ENCODE measurements around the gene TSPAN4. TPM values are rescaled to one million over a fixed set of nuclear protein-coding genes. Genes with fewer than 3 reads are reported as not detected.

The TSPAN4 gene
- total RNA-seq, 1 donor from 2014 or later, result 56.7 TPM

- DNase-seq (ENCODE audit: low read depth), result peak; percentile 95
These were observed 20.9 kb upstream of the TSPAN4 start for GRCh38 chr11:821512-822371.

DNA sequence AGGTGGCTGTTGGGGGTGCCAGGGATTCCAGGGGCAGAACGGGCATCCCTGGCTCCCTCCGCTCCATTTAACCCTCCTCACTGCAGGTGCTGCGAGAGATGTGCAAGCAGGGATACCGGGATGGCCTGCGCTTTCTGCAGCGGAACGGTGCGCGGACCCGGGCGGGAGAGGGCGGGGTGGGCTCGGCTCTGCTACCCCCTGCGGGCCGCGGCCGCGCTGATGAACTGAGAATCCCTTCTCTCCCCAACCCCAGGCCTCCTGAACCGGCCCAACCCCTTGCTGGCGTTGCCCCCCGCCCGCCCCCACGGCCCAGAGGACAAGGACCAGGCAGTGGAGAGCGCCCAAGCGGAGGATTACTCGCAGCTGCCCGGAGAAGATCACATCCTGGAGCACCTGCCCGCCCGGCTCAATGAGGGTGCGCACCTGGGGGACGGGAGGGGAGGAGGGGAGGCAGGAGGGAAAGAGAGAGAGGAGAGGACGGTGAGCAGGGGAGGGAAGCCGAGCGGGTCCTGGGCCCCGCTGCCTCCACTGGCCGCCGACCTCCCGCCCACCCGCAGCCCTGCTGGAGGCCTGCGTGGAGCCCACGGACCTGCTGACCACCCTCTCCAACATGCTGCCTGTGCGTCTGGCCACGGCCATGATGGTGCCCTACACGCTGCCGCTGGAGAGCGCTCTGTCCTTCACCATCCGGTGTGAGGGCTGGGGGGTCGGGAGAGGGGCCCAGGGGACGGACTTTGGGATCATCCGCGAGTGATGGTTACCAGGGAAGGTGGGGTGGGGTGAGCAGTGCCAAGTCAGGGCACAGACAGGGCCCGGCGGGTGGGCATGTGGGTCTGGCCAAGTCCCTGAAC lies 19.0 kb upstream of the TSPAN4 start:
- no peak for DNase-seq (ENCODE audit: low read depth)

DNA sequence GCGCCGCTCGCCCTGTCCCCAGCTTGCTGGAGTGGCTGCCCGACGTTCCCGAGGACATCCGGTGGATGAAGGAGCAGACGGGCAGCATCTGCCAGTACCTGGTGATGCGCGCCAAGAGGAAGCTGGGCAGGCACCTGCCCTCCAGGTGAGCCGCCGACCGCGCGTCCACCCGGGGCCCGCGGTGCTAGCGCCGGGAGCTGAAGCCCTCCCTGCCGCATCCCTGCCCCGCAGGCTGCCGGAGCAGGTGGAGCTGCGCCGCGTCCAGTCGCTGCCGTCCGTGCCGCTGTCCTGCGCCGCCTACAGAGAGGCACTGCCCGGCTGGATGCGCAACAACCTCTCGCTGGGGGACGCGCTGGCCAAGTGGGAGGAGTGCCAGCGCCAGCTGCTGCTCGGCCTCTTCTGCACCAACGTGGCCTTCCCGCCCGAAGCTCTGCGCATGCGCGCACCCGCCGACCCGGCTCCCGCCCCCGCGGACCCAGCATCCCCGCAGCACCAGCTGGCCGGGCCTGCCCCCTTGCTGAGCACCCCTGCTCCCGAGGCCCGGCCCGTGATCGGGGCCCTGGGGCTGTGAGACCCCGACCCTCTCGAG lies 18.3 kb upstream of the TSPAN4 start:
- DNase-seq (ENCODE audit: low read depth), result no peak

- DNase-seq (ENCODE audit: low read depth), result peak; percentile 60
These were observed 17.7 kb upstream of the TSPAN4 start for GRCh38 chr11:824942-825341.

GRCh38 chr11:825366-826226 lies 17.1 kb upstream of the TSPAN4 start:
- DNase-seq (ENCODE audit: low read depth), result no peak

DNA sequence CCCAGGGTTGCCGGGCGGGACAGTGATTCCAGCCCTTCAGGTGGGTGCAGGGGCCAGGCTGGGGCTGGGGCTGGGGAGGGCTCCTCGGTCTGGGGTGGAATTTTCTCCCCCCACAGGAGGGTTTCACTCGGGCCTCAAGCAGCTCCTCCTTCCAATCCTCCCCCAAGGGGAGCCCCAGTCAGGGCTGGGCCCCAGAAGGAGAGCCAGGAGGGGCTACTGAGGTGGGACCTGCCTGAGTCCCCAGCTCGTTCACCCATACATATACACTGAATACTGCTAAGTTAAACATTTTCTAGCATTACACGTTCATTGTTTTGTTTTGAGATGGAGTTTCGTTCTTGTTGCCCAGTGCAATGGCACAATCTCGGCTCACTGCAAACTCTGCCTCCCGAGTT lies 16.4 kb upstream of the TSPAN4 start:
- DNase-seq (ENCODE audit: low read depth), result no peak

DNA sequence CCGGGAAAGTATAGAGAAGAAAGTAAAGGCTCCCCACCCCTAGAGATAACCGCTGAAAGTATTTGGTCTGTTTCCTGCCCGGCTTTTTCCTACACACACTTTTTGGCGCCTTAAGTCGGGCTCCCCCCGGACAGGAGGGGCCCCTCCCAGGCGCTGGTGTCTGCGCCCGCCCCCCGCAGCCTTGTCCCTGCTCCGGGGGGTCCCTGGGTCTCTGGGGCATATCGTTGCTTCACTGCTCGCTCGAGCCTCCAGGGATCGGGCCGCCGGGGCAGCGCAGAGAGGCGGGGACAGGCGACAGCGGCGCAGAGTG lies 15.9 kb upstream of the TSPAN4 start:
- DNase-seq (ENCODE audit: low read depth), result no peak

- no peak for DNase-seq (ENCODE audit: low read depth)
These were observed 15.3 kb upstream of the TSPAN4 start for GRCh38 chr11:827146-827896.

DNA sequence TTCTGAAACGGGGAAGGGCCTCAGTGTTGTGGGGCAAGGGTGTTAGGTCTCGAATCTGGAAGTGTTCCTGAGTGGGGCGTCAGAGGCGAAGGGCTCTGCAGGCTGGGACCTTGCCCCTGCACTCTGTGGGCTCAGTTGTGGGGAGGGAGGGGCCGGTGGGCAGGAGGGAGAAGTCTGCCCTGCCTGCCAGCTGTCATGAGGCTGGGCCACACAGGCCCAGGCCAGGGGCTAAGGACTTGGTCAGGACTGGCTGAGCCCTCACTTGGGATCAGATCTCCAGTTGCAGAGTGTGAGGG lies 14.8 kb upstream of the TSPAN4 start, which contains the start of gene CRACR2B:
Gene CRACR2B (plus strand): TSS at position 23 of the 296 bp plus-strand sequence. CDS start 689 bp downstream, outside the sequence.
- DNase-seq (ENCODE audit: low read depth), result peak; percentile 86

DNA sequence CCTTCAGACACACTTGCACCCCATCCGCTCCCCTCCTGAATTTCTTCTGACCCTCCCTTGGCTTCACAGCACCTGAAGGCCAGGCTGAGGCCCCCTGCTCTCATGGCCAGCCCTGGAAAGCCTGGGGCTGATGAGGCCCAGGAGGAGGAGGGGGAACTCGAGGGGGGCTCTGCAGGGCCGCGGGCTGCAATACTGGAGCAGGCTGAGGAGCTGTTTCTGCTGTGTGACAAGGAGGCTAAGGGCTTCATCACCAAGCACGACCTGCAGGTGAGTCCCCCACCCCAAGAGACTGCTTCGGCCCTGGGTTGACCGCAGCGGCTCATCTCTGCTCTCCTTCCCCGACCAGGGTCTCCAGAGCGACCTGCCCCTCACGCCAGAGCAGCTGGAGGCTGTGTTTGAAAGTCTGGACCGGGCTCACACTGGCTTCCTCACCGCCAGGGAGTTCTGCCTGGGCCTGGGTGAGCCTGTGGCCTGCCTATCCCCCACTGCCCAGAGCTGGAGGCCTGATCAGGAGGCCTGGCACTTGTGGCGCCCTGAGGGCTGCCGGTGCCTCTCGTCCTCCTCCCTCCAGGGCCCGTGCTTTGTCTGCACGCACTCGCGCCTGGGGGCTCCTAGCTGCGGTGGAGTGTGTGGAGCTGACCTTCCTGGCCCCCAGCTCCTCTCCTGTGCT lies 14.0 kb upstream of the TSPAN4 start:
- DNase-seq (ENCODE audit: low read depth), result no peak

DNA sequence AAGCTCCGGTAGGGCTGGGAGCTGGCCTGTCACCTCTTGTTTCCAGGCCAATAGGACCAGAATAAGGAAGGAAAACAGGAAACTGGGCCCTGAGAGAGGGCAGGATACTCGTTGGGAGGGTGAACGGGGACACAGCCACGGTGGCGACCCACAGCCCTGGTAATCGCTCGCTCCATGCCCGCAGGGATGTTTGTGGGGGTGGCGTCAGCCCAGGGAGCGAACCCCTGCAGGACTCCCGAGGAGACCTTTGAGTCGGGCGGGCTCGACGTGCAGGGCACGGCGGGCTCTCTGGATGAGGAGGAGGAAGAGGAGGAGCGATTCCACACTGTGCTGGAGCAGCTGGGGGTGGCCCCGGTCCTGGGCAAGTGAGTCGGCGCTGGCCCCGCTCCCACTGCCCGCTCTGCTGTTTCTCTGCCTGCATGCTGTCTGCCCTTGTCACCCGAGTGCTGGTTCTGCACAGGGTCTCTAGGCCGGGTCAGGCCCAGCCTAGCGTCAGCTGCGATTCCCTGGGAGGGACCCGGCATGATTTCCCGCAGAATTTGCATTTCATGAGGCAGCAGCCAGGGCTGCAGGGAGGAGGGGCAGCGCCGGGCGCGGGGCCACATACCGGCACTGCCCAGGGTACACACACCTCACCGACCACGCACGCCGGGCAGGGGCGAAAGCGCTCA lies 13.3 kb upstream of the TSPAN4 start:
- DNase-seq (ENCODE audit: low read depth), result no peak

- no peak for DNase-seq (ENCODE audit: low read depth)
These were observed 12.8 kb upstream of the TSPAN4 start for GRCh38 chr11:829847-830294.

- DNase-seq (ENCODE audit: low read depth), result no peak
These were observed 12.1 kb upstream of the TSPAN4 start for GRCh38 chr11:830295-831117.

- peak; percentile 96 for DNase-seq (ENCODE audit: low read depth)
These were observed 11.4 kb upstream of the TSPAN4 start for GRCh38 chr11:831118-831864.

GRCh38 chr11:831961-832528 lies 10.6 kb upstream of the TSPAN4 start:
- no peak for DNase-seq (ENCODE audit: low read depth)

GRCh38 chr11:832529-833113 lies 10.0 kb upstream of the TSPAN4 start, which contains the start of gene CD151:
Gene CD151, plus strand, starts transcription at chr11:832952. Its CDS starts 3,118 bp downstream, at chr11:836070.
- peak; percentile 84 for DNase-seq (ENCODE audit: low read depth)
